HL-60 (cell line): ENCODE data around the gene STS.

Experiments used
- DNase-seq, 2 experiments: peaks; one replicate each; pipeline ENCODE4 v3.0.0-alpha.2; 2010 to 2020; ENCODE audit warnings: low read depth in 1 of 2, low spot score in 1 of 2
- H3K27ac ChIP-seq: fragments of 250-450 bp; sonication (Bioruptor Pico); replicated peaks from 2 replicates; pipeline ENCODE4 v1.5.1; 2020; ENCODE audit warnings: mild to moderate bottlenecking, moderate library complexity
- H3K27me3 ChIP-seq: fragments of 250-450 bp; sonication (Bioruptor Pico); 2 replicates; pipeline ENCODE4 v1.5.1; 2021; ENCODE audit warnings: mild to moderate bottlenecking, moderate library complexity; ENCODE audit not compliant: insufficient read depth, poor library complexity, severe bottlenecking
- H3K4me3 ChIP-seq: replicated peaks from 2 replicates; pipeline ENCODE4 v1.5.1; 2011; ENCODE audit warnings: mild to moderate bottlenecking, control low read depth, low read length; ENCODE audit not compliant: insufficient read depth
- GABPA ChIP-seq: IDR thresholded peaks from 2 replicates; pipeline ENCODE4 v1.6.1; 2012; ENCODE audit warnings: low read depth
- POLR2AphosphoS5 ChIP-seq: IDR thresholded peaks from 2 replicates; pipeline ENCODE4 v1.6.1; 2012; ENCODE audit warnings: low read depth
- SPI1 ChIP-seq: IDR thresholded peaks from 2 replicates; pipeline ENCODE4 v1.6.1; 2012; ENCODE audit warnings: low read depth, mild to moderate bottlenecking, borderline replicate concordance
- TF ChIP-seq, protein P1 (sequence below): IDR thresholded peaks from 2 replicates; pipeline ENCODE4 v1.6.1; 2012; ENCODE audit warnings: low read depth; ENCODE audit not compliant: insufficient replicate concordance
- TF ChIP-seq, protein P2 (sequence below): IDR thresholded peaks from one replicate; pipeline ENCODE4 v1.5.1; 2011; ENCODE audit warnings: low read length, control low read depth, inconsistent platforms; ENCODE audit not compliant: insufficient read depth

STS gene

GRCh38 chrX:7155163-7155562 is 7.7 kb downstream of the STS start:
- Histone ChIP-seq H3K27ac (no peak overlapping the region), H3K4me3 (no peak overlapping the region), H3K27me3 (no peaks in the 10 kb centered on the region)
- TF ChIP-seq SPI1: no peak
- no peak for TF ChIP-seq POLR2AphosphoS5
- TF ChIP-seq, protein P1, sequence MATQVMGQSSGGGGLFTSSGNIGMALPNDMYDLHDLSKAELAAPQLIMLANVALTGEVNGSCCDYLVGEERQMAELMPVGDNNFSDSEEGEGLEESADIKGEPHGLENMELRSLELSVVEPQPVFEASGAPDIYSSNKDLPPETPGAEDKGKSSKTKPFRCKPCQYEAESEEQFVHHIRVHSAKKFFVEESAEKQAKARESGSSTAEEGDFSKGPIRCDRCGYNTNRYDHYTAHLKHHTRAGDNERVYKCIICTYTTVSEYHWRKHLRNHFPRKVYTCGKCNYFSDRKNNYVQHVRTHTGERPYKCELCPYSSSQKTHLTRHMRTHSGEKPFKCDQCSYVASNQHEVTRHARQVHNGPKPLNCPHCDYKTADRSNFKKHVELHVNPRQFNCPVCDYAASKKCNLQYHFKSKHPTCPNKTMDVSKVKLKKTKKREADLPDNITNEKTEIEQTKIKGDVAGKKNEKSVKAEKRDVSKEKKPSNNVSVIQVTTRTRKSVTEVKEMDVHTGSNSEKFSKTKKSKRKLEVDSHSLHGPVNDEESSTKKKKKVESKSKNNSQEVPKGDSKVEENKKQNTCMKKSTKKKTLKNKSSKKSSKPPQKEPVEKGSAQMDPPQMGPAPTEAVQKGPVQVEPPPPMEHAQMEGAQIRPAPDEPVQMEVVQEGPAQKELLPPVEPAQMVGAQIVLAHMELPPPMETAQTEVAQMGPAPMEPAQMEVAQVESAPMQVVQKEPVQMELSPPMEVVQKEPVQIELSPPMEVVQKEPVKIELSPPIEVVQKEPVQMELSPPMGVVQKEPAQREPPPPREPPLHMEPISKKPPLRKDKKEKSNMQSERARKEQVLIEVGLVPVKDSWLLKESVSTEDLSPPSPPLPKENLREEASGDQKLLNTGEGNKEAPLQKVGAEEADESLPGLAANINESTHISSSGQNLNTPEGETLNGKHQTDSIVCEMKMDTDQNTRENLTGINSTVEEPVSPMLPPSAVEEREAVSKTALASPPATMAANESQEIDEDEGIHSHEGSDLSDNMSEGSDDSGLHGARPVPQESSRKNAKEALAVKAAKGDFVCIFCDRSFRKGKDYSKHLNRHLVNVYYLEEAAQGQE: no peak
- no peak for TF ChIP-seq GABPA
- TF ChIP-seq, protein P2, sequence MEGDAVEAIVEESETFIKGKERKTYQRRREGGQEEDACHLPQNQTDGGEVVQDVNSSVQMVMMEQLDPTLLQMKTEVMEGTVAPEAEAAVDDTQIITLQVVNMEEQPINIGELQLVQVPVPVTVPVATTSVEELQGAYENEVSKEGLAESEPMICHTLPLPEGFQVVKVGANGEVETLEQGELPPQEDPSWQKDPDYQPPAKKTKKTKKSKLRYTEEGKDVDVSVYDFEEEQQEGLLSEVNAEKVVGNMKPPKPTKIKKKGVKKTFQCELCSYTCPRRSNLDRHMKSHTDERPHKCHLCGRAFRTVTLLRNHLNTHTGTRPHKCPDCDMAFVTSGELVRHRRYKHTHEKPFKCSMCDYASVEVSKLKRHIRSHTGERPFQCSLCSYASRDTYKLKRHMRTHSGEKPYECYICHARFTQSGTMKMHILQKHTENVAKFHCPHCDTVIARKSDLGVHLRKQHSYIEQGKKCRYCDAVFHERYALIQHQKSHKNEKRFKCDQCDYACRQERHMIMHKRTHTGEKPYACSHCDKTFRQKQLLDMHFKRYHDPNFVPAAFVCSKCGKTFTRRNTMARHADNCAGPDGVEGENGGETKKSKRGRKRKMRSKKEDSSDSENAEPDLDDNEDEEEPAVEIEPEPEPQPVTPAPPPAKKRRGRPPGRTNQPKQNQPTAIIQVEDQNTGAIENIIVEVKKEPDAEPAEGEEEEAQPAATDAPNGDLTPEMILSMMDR: no peak
- DNase-seq: no peak

- Histone ChIP-seq H3K27ac (no peak overlapping the region), H3K27me3 (no peaks in the 10 kb centered on the region), H3K4me3 (no peak overlapping the region)
- no peak for DNase-seq
- no peak for TF ChIP-seq GABPA
- TF ChIP-seq, protein P1: no peak
- TF ChIP-seq SPI1: no peak
- TF ChIP-seq POLR2AphosphoS5: no peak
- TF ChIP-seq, protein P2: no peak
These were observed 9.4 kb downstream of the STS start for GRCh38 chrX:7156879-7157278.

DNA sequence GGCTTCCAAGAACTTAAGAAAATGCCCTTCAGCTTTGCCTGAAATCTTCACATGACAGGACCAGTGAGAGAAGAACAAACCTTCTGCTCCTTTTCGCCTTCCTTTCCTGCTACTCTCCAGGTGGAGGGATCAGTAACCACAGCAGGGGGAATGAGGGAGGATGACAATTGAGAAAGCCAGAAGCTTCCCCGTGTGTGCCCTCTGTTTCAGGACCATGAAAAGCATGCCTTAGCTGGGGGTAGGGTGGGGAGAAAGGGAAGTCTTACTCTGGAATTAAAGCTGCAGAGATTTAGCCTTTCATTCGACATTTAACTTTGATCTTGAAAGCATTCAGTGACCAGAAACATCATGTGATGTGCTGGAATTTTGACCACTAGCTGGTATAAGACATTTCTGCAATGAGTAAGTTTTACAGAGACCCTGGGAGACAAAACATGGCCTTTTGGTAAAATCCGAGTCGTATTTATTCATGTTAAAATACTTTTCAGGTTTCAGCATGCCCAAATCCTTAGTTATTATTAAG is 11.0 kb downstream of the STS start:
- no peak overlapping the region for H3K27ac ChIP-seq
- DNase-seq: no peak

More for the DNA sequence above, 11.0 kb downstream of the STS start:
- Histone ChIP-seq H3K27me3 (no peaks in the 10 kb centered on the region), H3K4me3 (no peak overlapping the region)
- TF ChIP-seq, protein P2: no peak
- TF ChIP-seq SPI1: no peak
- TF ChIP-seq, protein P1: peak; percentile 84
